Measurements from ENCODE around the gene COL9A1.

DNA sequence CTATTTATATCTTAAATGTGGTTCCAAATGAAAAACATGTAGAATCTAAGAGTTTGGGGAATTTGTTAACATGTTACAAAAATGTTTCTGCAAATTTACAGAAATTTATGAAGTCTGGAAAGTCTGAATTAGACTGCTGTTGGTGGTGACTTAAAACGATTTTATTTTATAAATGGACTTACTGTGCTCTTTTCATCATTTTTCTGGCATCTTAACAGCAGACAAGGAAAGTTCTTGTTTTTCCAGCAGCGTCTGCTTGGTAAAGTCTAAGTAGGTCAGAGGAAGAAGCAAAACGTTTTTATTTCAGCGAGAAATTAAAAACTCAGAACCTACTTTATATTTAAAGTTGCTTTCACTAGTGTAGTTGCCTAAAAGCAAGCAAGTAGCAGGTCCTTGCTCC is 48.6 kb upstream of the COL9A1 start:
- TF ChIP-seq, protein P1, sequence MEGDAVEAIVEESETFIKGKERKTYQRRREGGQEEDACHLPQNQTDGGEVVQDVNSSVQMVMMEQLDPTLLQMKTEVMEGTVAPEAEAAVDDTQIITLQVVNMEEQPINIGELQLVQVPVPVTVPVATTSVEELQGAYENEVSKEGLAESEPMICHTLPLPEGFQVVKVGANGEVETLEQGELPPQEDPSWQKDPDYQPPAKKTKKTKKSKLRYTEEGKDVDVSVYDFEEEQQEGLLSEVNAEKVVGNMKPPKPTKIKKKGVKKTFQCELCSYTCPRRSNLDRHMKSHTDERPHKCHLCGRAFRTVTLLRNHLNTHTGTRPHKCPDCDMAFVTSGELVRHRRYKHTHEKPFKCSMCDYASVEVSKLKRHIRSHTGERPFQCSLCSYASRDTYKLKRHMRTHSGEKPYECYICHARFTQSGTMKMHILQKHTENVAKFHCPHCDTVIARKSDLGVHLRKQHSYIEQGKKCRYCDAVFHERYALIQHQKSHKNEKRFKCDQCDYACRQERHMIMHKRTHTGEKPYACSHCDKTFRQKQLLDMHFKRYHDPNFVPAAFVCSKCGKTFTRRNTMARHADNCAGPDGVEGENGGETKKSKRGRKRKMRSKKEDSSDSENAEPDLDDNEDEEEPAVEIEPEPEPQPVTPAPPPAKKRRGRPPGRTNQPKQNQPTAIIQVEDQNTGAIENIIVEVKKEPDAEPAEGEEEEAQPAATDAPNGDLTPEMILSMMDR (IDR thresholded peaks at IDR 0.05) = no peak
- TF ChIP-seq POLR2A (IDR thresholded peaks at IDR 0.05) (no peak), POLR2AphosphoS5 (IDR thresholded peaks at IDR 0.05) (no peak), EP300 (IDR thresholded peaks at IDR 0.05) (no peak)
